Caco-2 (cell line): Measurements from ENCODE around the gene HOXB3. TPM values are rescaled to one million over a fixed set of nuclear protein-coding genes. Genes with fewer than 3 reads are reported as not detected.

Experiments used
- BruUV-seq: library from RNA; stranded (reverse); fragments of 400-500 nt; replicated peaks from 2 replicates; lab custom pipeline; 2021; lab: Mats Ljungman, UMichigan
- CTCF ChIA-PET: fragments of 300-600 bp; sonication (Branson Sonifier 250); formaldehyde crosslinking; loops from one replicate; lab custom pipeline; 2022; ENCODE audit warnings: antibody characterized with exemption; lab: Charles Lee
- POLR2A ChIA-PET: fragments of 300-600 bp; sonication (Branson Sonifier 250); formaldehyde crosslinking; loops from one replicate; lab custom pipeline; 2022; ENCODE audit warnings: antibody characterized with exemption; lab: Charles Lee
- DNase-seq, 2 experiments: peaks; one replicate each; pipeline versions ENCODE4 v3.0.0 to v3.0.0-alpha.2; 2020 to 2022
- H3K27me3 ChIP-seq: replicated peaks from 2 replicates; pipeline ENCODE4 v1.6.0; 2011; ENCODE audit warnings: low read length; ENCODE audit not compliant: control insufficient read depth, insufficient read depth
- H3K36me3 ChIP-seq: 2 replicates; pipeline ENCODE4 v1.5.1; 2011; ENCODE audit warnings: low read length; ENCODE audit not compliant: control insufficient read depth, insufficient read depth
- H3K4me1 ChIP-seq: fragments of 250-450 bp; sonication (Bioruptor Pico); 2 replicates; pipeline ENCODE4 v1.5.1; 2020; ENCODE audit warnings: mild to moderate bottlenecking
- H3K4me3 ChIP-seq: 2 replicates; pipeline ENCODE4 v1.5.1; 2011; ENCODE audit warnings: low read depth, mild to moderate bottlenecking, control low read depth, low read length
- H3K9me3 ChIP-seq: fragments of 250-450 bp; sonication (Bioruptor Pico); 2 replicates; pipeline ENCODE4 v1.5.1; 2020; ENCODE audit warnings: mild to moderate bottlenecking, moderate library complexity
- H3K27ac Mint-ChIP-seq: one replicate; pipeline ENCODE4 v1.8.0; 2022; ENCODE audit warnings: mixed read lengths; ENCODE audit not compliant: unreplicated experiment
- H3K27me3 Mint-ChIP-seq: one replicate; pipeline ENCODE4 v1.8.0; 2022; ENCODE audit warnings: mixed read lengths; ENCODE audit not compliant: insufficient read depth, unreplicated experiment
- H3K36me3 Mint-ChIP-seq: one replicate; pipeline ENCODE4 v1.8.0; 2022; ENCODE audit warnings: mild to moderate bottlenecking, mixed read lengths; ENCODE audit not compliant: insufficient read depth, unreplicated experiment
- H3K4me1 Mint-ChIP-seq: one replicate; pipeline ENCODE4 v1.8.0; 2022; ENCODE audit warnings: low read depth, mixed read lengths; ENCODE audit not compliant: unreplicated experiment
- H3K4me3 Mint-ChIP-seq: one replicate; pipeline ENCODE4 v1.8.0; 2022; ENCODE audit warnings: mild to moderate bottlenecking, moderate library complexity, mixed read lengths; ENCODE audit not compliant: unreplicated experiment
- H3K9me3 Mint-ChIP-seq: one replicate; pipeline ENCODE4 v1.8.0; 2022; ENCODE audit warnings: mixed read lengths; ENCODE audit not compliant: unreplicated experiment
- CTCF ChIP-seq, 2 experiments: fragments of 200-600 bp in 1 of 2; IDR thresholded peaks; 1 replicate in 1 of 2; 2 replicates in 1 of 2; pipeline versions ENCODE4 v1.5.1 to v1.8.0; 2011 to 2022; ENCODE audit warnings: antibody characterized with exemption in 1 of 2, control low read depth in 1 of 2, inconsistent platforms in 1 of 2, low read depth in 1 of 2, low read length in 1 of 2, mild to moderate bottlenecking in 1 of 2, moderate library complexity in 1 of 2; ENCODE audit not compliant: insufficient read depth in 1 of 2, severe bottlenecking in 1 of 2, unreplicated experiment in 1 of 2
- intact Hi-C: fragments of 100-400 bp; cut with micrococcal nuclease; formaldehyde crosslinking; loops from one replicate; pipeline ENCODE4 v1.10.0; 2022; ENCODE audit not compliant: unreplicated experiment
- total RNA-seq: library from RNA; stranded (reverse); gene quantifications from 2 replicates; pipeline ENCODE4 v1.2.3, GENCODE V29; 2022

Gene HOXB3
- total RNA-seq, 1 experiment from 2014 or later = 7.2 TPM

- H3K4me3 ChIP-seq = no peak overlapping the region
- intact Hi-C loops = no loop called here
- Mint-ChIP-seq H3K4me3 (no peak overlapping the region), H3K27ac (no peak overlapping the region), H3K9me3 (no peaks in the 10 kb centered on the region), H3K27me3 (peaks cover 18% of the 10 kb centered on the region), H3K4me1 (peaks cover 26% of the 10 kb centered on the region), H3K36me3 (peaks cover 15% of the 10 kb centered on the region)
- no peak for DNase-seq
- no TSS peak for BruUV-seq
- H3K36me3 ChIP-seq = no peaks in the 10 kb centered on the region
- H3K9me3 ChIP-seq = no peaks in the 10 kb centered on the region
- TF ChIP-seq CTCF (IDR thresholded peaks at IDR 0.05; ENCODE audit: insufficient read depth in 1 of 2, low read depth in 1 of 2, low read length in 1 of 2, severe bottlenecking in 1 of 2, unreplicated experiment in 1 of 2) = no peak
- POLR2A ChIA-PET = no interaction called here
- CTCF ChIA-PET = interaction anchor here (0.6 kb wide), 1 partner anchor 343 kb away, joined by 3 read pairs; no protein-coding TSS in a partner anchor
- no peaks in the 10 kb centered on the region for H3K27me3 ChIP-seq
- peaks cover 9% of the 10 kb centered on the region for H3K4me1 ChIP-seq
These were observed 18.4 kb upstream of the HOXB3 start for GRCh38 chr17:48608494-48608834.

GRCh38 chr17:48606892-48607614, 17.0 kb upstream of the HOXB3 start:
- CTCF ChIA-PET = interaction anchor here (1.2 kb wide), 1 partner anchor 12 kb away, joined by 5 read pairs; no protein-coding TSS in a partner anchor
- Histone ChIP-seq H3K9me3 (no peaks in the 10 kb centered on the region), H3K4me1 (peaks cover 16% of the 10 kb centered on the region), H3K27me3 (no peaks in the 10 kb centered on the region), H3K4me3 (no peak overlapping the region), H3K36me3 (no peaks in the 10 kb centered on the region)
- TF ChIP-seq CTCF (IDR thresholded peaks at IDR 0.05; ENCODE audit: insufficient read depth in 1 of 2, low read depth in 1 of 2, low read length in 1 of 2, severe bottlenecking in 1 of 2, unreplicated experiment in 1 of 2) = no peak
- no TSS peak for BruUV-seq
- Mint-ChIP-seq H3K27ac (no peak overlapping the region), H3K4me1 (peaks cover 21% of the 10 kb centered on the region), H3K4me3 (no peak overlapping the region), H3K9me3 (no peaks in the 10 kb centered on the region), H3K27me3 (peaks cover 13% of the 10 kb centered on the region), H3K36me3 (peaks cover 15% of the 10 kb centered on the region)
- POLR2A ChIA-PET = interaction anchor here (0.6 kb wide), 1 partner anchor 153 kb away, joined by 3 read pairs; no protein-coding TSS in a partner anchor
- no peak for DNase-seq
- intact Hi-C loops = no loop called here

- H3K4me1 Mint-ChIP-seq = peaks cover 17% of the 10 kb centered on the region
- CTCF ChIA-PET = interaction anchor here (1.2 kb wide), 1 partner anchor 13 kb away, joined by 5 read pairs; no protein-coding TSS in a partner anchor
These were observed 16.2 kb upstream of the HOXB3 start for GRCh38 chr17:48605991-48606891.

More at GRCh38 chr17:48605991-48606891, 16.2 kb upstream of the HOXB3 start:
- intact Hi-C loops = no loop called here
- POLR2A ChIA-PET = interaction anchor here (0.6 to 0.7 kb wide), 2 partner anchors 152 to 195 kb away, joined by 3 read pairs; no protein-coding TSS in a partner anchor
- H3K27ac Mint-ChIP-seq = no peak overlapping the region
- Histone ChIP-seq H3K9me3 (no peaks in the 10 kb centered on the region), H3K27me3 (no peaks in the 10 kb centered on the region; the same call in 1 of the 2 replicates), H3K4me1 (peaks cover 24% of the 10 kb centered on the region), H3K36me3 (no peaks in the 10 kb centered on the region), H3K4me3 (no peak overlapping the region)
- H3K36me3 Mint-ChIP-seq = peaks cover 14% of the 10 kb centered on the region
- H3K27me3 Mint-ChIP-seq = peaks cover 10% of the 10 kb centered on the region
- no peaks in the 10 kb centered on the region for H3K9me3 Mint-ChIP-seq
- TF ChIP-seq CTCF (IDR thresholded peaks at IDR 0.05; ENCODE audit: insufficient read depth in 1 of 2, low read depth in 1 of 2, low read length in 1 of 2, severe bottlenecking in 1 of 2, unreplicated experiment in 1 of 2) = no peak
- H3K4me3 Mint-ChIP-seq = no peak overlapping the region
- no peak for DNase-seq
- no TSS peak for BruUV-seq
